Measurements from ENCODE around the gene SHH.

Gene SHH

GRCh38 chr7:155802291-155802690, 10.0 kb downstream of the SHH start:
- no peak for ATAC-seq
- no peak for TF ChIP-seq SNAI2 (CRISPR knock-in tag; IDR thresholded peaks at IDR 0.05)
- no peak for TF ChIP-seq RARB (CRISPR knock-in tag; IDR thresholded peaks at IDR 0.05)
- no peak for TF ChIP-seq ZFP30 (CRISPR knock-in tag; IDR thresholded peaks at IDR 0.05)
- no peak for TF ChIP-seq TCF4 (CRISPR knock-in tag; IDR thresholded peaks at IDR 0.05; ENCODE audit: borderline replicate concordance)
- TF ChIP-seq CSDC2 (CRISPR knock-in tag; IDR thresholded peaks at IDR 0.05): no peak
- no peak for TF ChIP-seq GLIS3 (CRISPR knock-in tag; IDR thresholded peaks at IDR 0.05)
- no peak for TF ChIP-seq OSR1 (CRISPR knock-in tag; IDR thresholded peaks at IDR 0.05)
- no peak for TF ChIP-seq ISL1 (CRISPR knock-in tag; IDR thresholded peaks at IDR 0.05)
- TF ChIP-seq CSRNP3 (CRISPR knock-in tag; IDR thresholded peaks at IDR 0.05): no peak
- TF ChIP-seq PATZ1 (CRISPR knock-in tag; IDR thresholded peaks at IDR 0.05; ENCODE audit: borderline replicate concordance): no peak

- ATAC-seq: no peak
Measured at GRCh38 chr7:155800741-155801267, 11.5 kb downstream of the SHH start.

More at GRCh38 chr7:155800741-155801267, 11.5 kb downstream of the SHH start:
- no peak for TF ChIP-seq GLIS3 (CRISPR knock-in tag; IDR thresholded peaks at IDR 0.05)
- TF ChIP-seq ZNF70 (CRISPR knock-in tag; IDR thresholded peaks at IDR 0.05): no peak
- TF ChIP-seq ZFP3 (CRISPR knock-in tag; IDR thresholded peaks at IDR 0.05): no peak
- no peak for TF ChIP-seq PATZ1 (CRISPR knock-in tag; IDR thresholded peaks at IDR 0.05; ENCODE audit: borderline replicate concordance)
- TF ChIP-seq SNAI2 (CRISPR knock-in tag; IDR thresholded peaks at IDR 0.05): no peak
- TF ChIP-seq PPARA (CRISPR knock-in tag; IDR thresholded peaks at IDR 0.05; ENCODE audit: borderline replicate concordance): no peak
- no peak for TF ChIP-seq RARB (CRISPR knock-in tag; IDR thresholded peaks at IDR 0.05)
- TF ChIP-seq POU6F1 (CRISPR knock-in tag; IDR thresholded peaks at IDR 0.05; ENCODE audit: borderline replicate concordance, low read depth): no peak
- TF ChIP-seq CSRNP3 (CRISPR knock-in tag; IDR thresholded peaks at IDR 0.05): no peak
- no peak for TF ChIP-seq ZFP30 (CRISPR knock-in tag; IDR thresholded peaks at IDR 0.05)
- TF ChIP-seq ZC3H10 (CRISPR knock-in tag; IDR thresholded peaks at IDR 0.05): no peak
- TF ChIP-seq ZNF8 (CRISPR knock-in tag; IDR thresholded peaks at IDR 0.05): no peak
- TF ChIP-seq TSHZ2 (CRISPR knock-in tag; IDR thresholded peaks at IDR 0.05): no peak
- TF ChIP-seq BACH2 (CRISPR knock-in tag; IDR thresholded peaks at IDR 0.05; ENCODE audit: borderline replicate concordance): no peak

Measured in SK-N-SH treated with all-trans-retinoic acid at 6 μM for 48 hours (cell line).